Mesothelial cell of epicardium (in vitro differentiated cells): Measurements from ENCODE around the gene PIGU. TPM values are rescaled to one million over a fixed set of nuclear protein-coding genes. Genes with fewer than 3 reads are reported as not detected.

Source experiments
- DNase-seq, 2 experiments: peaks; one replicate each; pipeline ENCODE4 v3.0.0; 2021; ENCODE audit warnings: low spot score in 2 of 2; ENCODE audit not compliant: unreplicated experiment in 2 of 2
- H3K27ac Mint-ChIP-seq: 2 replicates; pipeline ENCODE4 v1.8.0; 2021; ENCODE audit warnings: mixed read lengths
- H3K27me3 Mint-ChIP-seq: 2 replicates; pipeline ENCODE4 v1.8.0; 2021; ENCODE audit warnings: low read depth, mixed read lengths
- H3K36me3 Mint-ChIP-seq: 2 replicates; pipeline ENCODE4 v1.8.0; 2021; ENCODE audit warnings: mixed read lengths
- H3K4me1 Mint-ChIP-seq: 2 replicates; pipeline ENCODE4 v1.8.0; 2021; ENCODE audit warnings: mixed read lengths
- H3K4me3 Mint-ChIP-seq: 2 replicates; pipeline ENCODE4 v1.8.0; 2021; ENCODE audit warnings: mild to moderate bottlenecking, moderate library complexity, mixed read lengths
- H3K9me3 Mint-ChIP-seq: 2 replicates; pipeline ENCODE4 v1.8.0; 2021; ENCODE audit warnings: mixed read lengths
- total RNA-seq: library from RNA; stranded (reverse); gene quantifications from 3 replicates; pipeline ENCODE4 v1.2.1, GENCODE V29; 2021
- TF ChIP-seq, protein P1 (sequence below): fragments of 200-600 bp; sonication (generic); IDR thresholded peaks from one replicate; pipeline ENCODE4 v1.5.0; 2021; ENCODE audit warnings: antibody characterized with exemption; ENCODE audit not compliant: unreplicated experiment

PIGU gene
- total RNA-seq, 1 donor from 2014 or later = 32.6 TPM

- peak in 1 of 2 experiments; percentile 60 for DNase-seq
- H3K27me3 Mint-ChIP-seq = peaks cover 4% of the 10 kb centered on the region
Measured at GRCh38 chr20:34703424-34704176, 26.7 kb upstream of the PIGU start.

GRCh38 chr20:34703061-34703423, 26.1 kb upstream of the PIGU start:
- Mint-ChIP-seq H3K9me3 (no peaks in the 10 kb centered on the region), H3K27ac (peak overlapping the region; percentile 39), H3K27me3 (peaks cover 3% of the 10 kb centered on the region), H3K4me3 (peak overlapping the region; percentile 95), H3K36me3 (no peaks in the 10 kb centered on the region), H3K4me1 (peaks cover 11% of the 10 kb centered on the region)
- DNase-seq = no peak
- TF ChIP-seq, protein P1, sequence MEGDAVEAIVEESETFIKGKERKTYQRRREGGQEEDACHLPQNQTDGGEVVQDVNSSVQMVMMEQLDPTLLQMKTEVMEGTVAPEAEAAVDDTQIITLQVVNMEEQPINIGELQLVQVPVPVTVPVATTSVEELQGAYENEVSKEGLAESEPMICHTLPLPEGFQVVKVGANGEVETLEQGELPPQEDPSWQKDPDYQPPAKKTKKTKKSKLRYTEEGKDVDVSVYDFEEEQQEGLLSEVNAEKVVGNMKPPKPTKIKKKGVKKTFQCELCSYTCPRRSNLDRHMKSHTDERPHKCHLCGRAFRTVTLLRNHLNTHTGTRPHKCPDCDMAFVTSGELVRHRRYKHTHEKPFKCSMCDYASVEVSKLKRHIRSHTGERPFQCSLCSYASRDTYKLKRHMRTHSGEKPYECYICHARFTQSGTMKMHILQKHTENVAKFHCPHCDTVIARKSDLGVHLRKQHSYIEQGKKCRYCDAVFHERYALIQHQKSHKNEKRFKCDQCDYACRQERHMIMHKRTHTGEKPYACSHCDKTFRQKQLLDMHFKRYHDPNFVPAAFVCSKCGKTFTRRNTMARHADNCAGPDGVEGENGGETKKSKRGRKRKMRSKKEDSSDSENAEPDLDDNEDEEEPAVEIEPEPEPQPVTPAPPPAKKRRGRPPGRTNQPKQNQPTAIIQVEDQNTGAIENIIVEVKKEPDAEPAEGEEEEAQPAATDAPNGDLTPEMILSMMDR = no peak

More at GRCh38 chr20:34703424-34704176, 26.7 kb upstream of the PIGU start:
- Mint-ChIP-seq H3K4me1 (peaks cover 13% of the 10 kb centered on the region), H3K36me3 (no peaks in the 10 kb centered on the region), H3K4me3 (peak overlapping the region; percentile 95), H3K27ac (peak overlapping the region; percentile 95), H3K9me3 (no peaks in the 10 kb centered on the region)
- TF ChIP-seq, protein P1 = no peak

DNA sequence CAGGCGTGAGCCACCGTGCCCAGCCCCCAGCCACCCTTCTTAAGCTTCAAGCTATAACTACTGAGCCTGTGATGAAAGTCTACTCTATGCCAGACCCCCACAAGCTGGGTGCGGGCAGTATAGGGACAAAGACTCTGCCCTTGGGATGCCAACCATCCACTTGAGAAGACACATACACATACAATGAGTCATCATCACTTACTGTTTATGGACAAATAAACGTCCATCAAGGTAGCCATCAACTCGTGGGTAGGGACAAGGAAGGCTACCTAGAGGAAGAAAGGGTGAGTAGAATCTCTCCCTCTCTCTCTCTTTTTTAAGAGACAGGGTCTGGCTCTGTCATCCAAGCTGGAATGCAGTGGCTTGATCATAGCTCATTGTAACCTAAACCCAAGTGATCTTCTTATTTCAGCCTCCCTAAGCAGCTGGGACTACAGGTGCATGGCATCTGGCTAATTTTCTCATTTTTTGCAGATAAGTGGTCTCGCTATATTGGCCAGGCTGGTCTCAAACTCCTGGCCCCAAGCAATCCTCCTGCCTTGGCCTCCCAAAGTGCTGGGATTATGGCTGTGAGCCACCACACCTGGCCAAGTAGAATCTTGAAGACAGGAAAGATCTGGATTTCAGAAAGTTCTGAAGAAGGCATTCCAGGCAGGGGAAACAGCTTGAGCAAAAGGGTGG, 24.7 kb upstream of the PIGU start:
- Mint-ChIP-seq H3K27ac (no peak overlapping the region), H3K27me3 (peaks cover 3% of the 10 kb centered on the region), H3K9me3 (no peaks in the 10 kb centered on the region), H3K4me1 (peaks cover 11% of the 10 kb centered on the region), H3K4me3 (peak overlapping the region; percentile 16), H3K36me3 (no peaks in the 10 kb centered on the region)
- TF ChIP-seq, protein P1 = no peak
- DNase-seq = no peak

DNA sequence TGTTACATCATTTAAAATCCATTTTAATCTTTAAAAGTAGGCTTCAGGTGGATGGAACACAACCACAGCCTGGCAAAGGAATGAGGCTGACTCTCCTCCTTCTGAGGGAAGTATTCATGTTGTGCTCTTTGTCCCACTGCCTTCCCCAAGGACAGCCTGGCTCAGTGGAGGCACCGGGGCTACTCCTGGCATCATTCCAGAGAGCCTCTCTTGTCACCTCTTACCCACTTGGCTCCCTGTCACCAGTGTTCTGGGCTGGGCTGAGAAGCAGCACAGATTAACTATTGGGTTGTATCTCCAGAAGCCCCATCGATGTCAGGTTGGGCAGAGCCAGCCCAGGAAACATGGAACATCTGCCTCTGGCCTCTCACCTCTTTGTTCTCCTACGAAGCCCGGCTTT, 16.5 kb upstream of the PIGU start:
- H3K4me1 Mint-ChIP-seq = no peaks in the 10 kb centered on the region
- no peaks in the 10 kb centered on the region for H3K9me3 Mint-ChIP-seq
- H3K36me3 Mint-ChIP-seq = no peaks in the 10 kb centered on the region
- DNase-seq = no peak
- H3K27ac Mint-ChIP-seq = no peak overlapping the region
- H3K27me3 Mint-ChIP-seq = no peaks in the 10 kb centered on the region
- TF ChIP-seq, protein P1 = no peak
- no peak overlapping the region for H3K4me3 Mint-ChIP-seq

DNA sequence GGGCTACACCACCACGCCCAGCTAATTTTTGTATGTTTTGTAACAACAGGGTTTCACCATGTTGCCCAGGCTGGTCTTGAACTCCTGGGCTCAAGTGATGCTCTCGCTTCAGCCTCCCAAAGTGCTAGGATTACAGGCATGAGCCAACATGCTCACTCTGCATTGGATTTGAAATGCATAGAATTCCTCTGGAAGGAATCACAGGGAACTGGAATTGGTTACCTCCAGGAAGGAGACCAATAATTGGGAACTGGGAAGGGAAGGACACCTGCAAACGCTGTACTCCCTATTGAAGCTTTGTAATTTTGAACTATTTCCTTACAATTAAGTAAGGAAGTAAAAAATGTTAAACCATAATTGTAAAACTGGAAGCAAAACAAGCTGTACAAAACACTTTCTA, 14.9 kb upstream of the PIGU start:
- Mint-ChIP-seq H3K36me3 (no peaks in the 10 kb centered on the region), H3K9me3 (no peaks in the 10 kb centered on the region), H3K27ac (no peak overlapping the region)

More for the DNA sequence above, 14.9 kb upstream of the PIGU start:
- H3K4me1 Mint-ChIP-seq = no peaks in the 10 kb centered on the region
- H3K4me3 Mint-ChIP-seq = no peak overlapping the region
- TF ChIP-seq, protein P1 = no peak
- H3K27me3 Mint-ChIP-seq = no peaks in the 10 kb centered on the region
- no peak for DNase-seq
